ENCODE results near the gene RPL36AL. TPM values are rescaled to one million over a fixed set of nuclear protein-coding genes. Genes with fewer than 3 reads are reported as not detected.

Gene RPL36AL
- total RNA-seq, 4 donors from 2014 or later: 22.8 to 248 (median 137) TPM

DNA sequence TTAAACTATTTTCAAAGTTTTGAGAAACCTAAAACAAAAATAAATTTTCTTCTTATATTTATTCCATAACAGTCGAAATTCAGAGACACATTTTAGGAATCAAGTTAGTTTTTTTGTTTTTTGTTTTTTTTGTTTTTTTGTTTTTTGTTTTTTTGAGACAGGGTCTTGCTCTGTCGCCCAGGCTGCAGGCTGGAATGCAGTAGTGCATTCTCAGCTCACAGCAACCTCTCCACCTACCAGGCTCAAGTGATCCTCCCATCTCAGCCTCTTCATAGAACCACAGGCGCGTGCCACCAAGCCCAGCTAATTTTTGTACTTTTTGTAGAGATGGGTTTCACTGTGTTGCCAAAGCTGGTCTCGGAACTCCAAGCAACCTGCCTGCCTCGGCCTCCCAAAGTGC is 33.1 kb upstream of the RPL36AL start:
- in situ Hi-C loops (cut with MboI; ENCODE audit: low pct_ligation_motif_present in 1 of 4, low pct_unique_long_range_greater_than_20kb in 1 of 4, low sequenced_read_pairs in 3 of 4): no loop called here
- 98 to 99% methylated on average over 6 of the region's 6 CpGs for WGBS, 2 donors (ENCODE audit: low coverage in 1 of 2)
- Histone ChIP-seq H3K4me1 (peaks cover 0 to 9% (median 1%) of the 10 kb centered on the region in 4 donors), H3K27ac (no peak overlapping the region), H3K27me3 (no peaks in the 10 kb centered on the region), H3K36me3 (no peaks in the 10 kb centered on the region), H3K9me3 (no peaks in the 10 kb centered on the region), H3K4me3 (no peak overlapping the region)
- no peak for TF ChIP-seq POLR2A (IDR thresholded peaks at IDR 0.05)
- intact Hi-C loops (cut with DNase I; ENCODE audit: low total_unique reads): no loop called here
- no peak for DNase-seq

DNA sequence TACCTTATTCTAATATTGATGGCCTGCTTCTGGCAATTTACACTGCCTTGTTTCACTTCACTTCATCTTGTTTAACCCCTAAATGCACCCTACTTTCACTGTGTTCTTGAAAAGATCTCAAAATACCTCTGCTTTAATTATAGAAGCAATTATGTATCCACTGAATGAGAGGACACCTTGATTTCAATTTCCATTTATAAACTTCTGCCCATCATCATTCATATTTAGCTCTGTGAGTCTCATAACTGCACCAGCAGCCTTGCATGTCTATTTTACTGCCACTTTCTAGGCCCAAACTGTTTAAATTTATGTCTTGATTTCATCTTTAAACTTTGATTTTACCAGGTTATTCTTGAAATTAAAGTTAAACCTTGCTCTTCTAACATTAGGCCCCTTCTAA is 21.7 kb upstream of the RPL36AL start:
- H3K4me3 ChIP-seq: peak overlapping the region in 1 of 4 donors; percentile 18
- no peaks in the 10 kb centered on the region for H3K9me3 ChIP-seq
- in situ Hi-C loops (cut with MboI; ENCODE audit: low pct_ligation_motif_present in 1 of 4, low pct_unique_long_range_greater_than_20kb in 1 of 4, low sequenced_read_pairs in 3 of 4): loop anchor here in 3 of 4 donors (25.0 kb wide), 3 partner anchors 120 to 470 kb away; partner anchors contain the start of genes KLHDC2 (in 1 of the 3) and VCPKMT (in 1 of the 3)
- H3K4me1 ChIP-seq: peaks cover 16 to 34% (median 23%) of the 10 kb centered on the region in 4 donors
- peak overlapping the region; percentile 74 to 83 (median 78) for H3K27ac ChIP-seq
- TF ChIP-seq EP300 (IDR thresholded peaks at IDR 0.05; ENCODE audit: low read depth) (no peak), POLR2AphosphoS5 (IDR thresholded peaks at IDR 0.05) (peak in 1 of 3 donors; percentile 9)
- no peak for DNase-seq
- intact Hi-C loops (cut with DNase I; ENCODE audit: low total_unique reads): no loop called here
- no peaks in the 10 kb centered on the region for H3K36me3 ChIP-seq
- H3K27me3 ChIP-seq: no peaks in the 10 kb centered on the region

DNA sequence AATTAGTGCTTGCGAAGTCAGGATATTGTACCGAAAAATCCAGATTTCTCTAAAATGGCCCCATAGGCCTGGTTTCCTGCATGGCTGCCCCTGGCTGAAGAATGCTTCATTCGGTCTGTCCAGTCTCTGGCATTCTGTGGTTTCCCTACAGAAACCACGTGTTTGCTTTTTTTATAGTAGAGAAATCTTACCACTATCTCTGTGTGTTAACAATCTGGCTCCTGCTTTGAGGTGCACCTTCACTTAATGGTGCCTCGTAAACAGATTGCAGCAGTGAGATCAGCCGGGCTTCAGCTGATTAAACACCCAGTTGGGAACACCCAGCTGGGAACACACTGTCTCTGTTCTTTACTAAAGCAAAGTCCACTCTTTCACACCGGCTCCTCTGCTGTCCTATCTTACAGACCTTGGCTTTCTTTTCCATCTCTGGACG is 21.3 kb upstream of the RPL36AL start:
- Histone ChIP-seq H3K4me3 (peak overlapping the region in 1 of 4 donors; percentile 18), H3K27me3 (no peaks in the 10 kb centered on the region), H3K9me3 (no peaks in the 10 kb centered on the region), H3K4me1 (peaks cover 19 to 38% (median 25%) of the 10 kb centered on the region in 4 donors), H3K36me3 (no peaks in the 10 kb centered on the region), H3K27ac (peak overlapping the region; percentile 74 to 83 (median 78))
- TF ChIP-seq EP300 (IDR thresholded peaks at IDR 0.05; ENCODE audit: low read depth) (peak; percentile 88), POLR2AphosphoS5 (IDR thresholded peaks at IDR 0.05) (peak; percentile 50 to 87 (median 82)), POLR2A (IDR thresholded peaks at IDR 0.05) (peak; percentile 47)
- TF ChIP-seq, protein P1, sequence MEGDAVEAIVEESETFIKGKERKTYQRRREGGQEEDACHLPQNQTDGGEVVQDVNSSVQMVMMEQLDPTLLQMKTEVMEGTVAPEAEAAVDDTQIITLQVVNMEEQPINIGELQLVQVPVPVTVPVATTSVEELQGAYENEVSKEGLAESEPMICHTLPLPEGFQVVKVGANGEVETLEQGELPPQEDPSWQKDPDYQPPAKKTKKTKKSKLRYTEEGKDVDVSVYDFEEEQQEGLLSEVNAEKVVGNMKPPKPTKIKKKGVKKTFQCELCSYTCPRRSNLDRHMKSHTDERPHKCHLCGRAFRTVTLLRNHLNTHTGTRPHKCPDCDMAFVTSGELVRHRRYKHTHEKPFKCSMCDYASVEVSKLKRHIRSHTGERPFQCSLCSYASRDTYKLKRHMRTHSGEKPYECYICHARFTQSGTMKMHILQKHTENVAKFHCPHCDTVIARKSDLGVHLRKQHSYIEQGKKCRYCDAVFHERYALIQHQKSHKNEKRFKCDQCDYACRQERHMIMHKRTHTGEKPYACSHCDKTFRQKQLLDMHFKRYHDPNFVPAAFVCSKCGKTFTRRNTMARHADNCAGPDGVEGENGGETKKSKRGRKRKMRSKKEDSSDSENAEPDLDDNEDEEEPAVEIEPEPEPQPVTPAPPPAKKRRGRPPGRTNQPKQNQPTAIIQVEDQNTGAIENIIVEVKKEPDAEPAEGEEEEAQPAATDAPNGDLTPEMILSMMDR (IDR thresholded peaks at IDR 0.05): no peak
- in situ Hi-C loops (cut with MboI; ENCODE audit: low pct_ligation_motif_present in 1 of 4, low pct_unique_long_range_greater_than_20kb in 1 of 4, low sequenced_read_pairs in 3 of 4): loop anchor here in 3 of 4 donors (25.0 kb wide), 3 partner anchors 121 to 471 kb away; partner anchors contain the start of genes KLHDC2 (in 1 of the 3) and VCPKMT (in 1 of the 3)
- WGBS, 2 donors (ENCODE audit: low coverage in 1 of 2): 36 to 40% methylated on average over 8 of the region's 8 CpGs
- intact Hi-C loops (cut with DNase I; ENCODE audit: low total_unique reads): no loop called here
- DNase-seq: peak; percentile 78

DNA sequence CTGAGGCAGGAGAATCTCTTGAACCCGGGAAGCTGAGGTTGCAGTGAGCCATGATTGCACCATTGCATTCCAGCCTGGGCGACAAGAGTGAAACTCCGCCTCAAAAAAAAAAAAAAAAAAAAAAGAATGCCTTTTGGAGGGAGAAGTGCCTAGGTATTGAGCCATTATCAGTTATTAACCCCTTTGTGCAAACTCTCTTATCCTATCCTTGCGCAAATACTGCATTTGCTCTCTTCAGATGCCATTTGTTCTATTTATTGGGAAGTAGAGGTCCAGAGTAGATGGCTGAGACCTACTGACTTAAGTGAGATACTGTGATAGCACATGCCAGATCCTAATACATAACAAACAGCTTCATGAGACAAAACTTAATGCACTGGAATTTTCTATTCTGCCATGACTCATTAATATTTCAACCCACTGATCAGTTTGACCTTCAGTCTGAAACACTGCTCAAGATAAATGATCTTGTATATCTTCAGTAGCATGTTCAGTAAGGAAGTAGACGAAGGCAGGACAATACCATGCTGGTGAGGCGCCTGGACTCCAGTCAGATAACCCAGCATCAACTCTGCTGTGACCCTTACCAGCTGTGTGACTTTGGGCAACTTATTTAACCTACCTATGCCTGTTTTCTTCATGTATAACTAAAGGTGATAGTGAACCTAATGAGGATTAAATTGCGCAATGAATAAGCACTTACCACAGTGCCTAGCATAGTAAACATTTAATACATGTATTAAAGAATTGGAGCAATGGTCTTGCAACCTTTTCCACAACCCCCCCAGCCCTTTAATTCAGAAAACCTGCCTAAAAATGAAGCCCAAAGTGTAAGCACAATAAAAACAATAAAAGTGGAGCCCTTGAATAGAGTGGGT is 20.4 kb upstream of the RPL36AL start:
- H3K27ac ChIP-seq: peak overlapping the region; percentile 74 to 83 (median 78)
- 89 to 92% methylated on average over 3 to 7 of the region's 7 CpGs for WGBS, 2 donors (ENCODE audit: low coverage in 1 of 2)
- TF ChIP-seq POLR2AphosphoS5 (IDR thresholded peaks at IDR 0.05) (no peak), POLR2A (IDR thresholded peaks at IDR 0.05) (no peak), EP300 (IDR thresholded peaks at IDR 0.05; ENCODE audit: low read depth) (no peak)
- TF ChIP-seq, protein P1 (IDR thresholded peaks at IDR 0.05): no peak
- no peak for DNase-seq
- no peaks in the 10 kb centered on the region for H3K9me3 ChIP-seq
- in situ Hi-C loops (cut with MboI; ENCODE audit: low pct_ligation_motif_present in 1 of 4, low pct_unique_long_range_greater_than_20kb in 1 of 4, low sequenced_read_pairs in 3 of 4): loop anchor here in 3 of 4 donors (25.0 kb wide), 3 partner anchors 122 to 472 kb away; partner anchors contain the start of genes KLHDC2 (in 1 of the 3) and VCPKMT (in 1 of the 3)
- H3K27me3 ChIP-seq: no peaks in the 10 kb centered on the region
- no peaks in the 10 kb centered on the region for H3K36me3 ChIP-seq
- no peak overlapping the region for H3K4me3 ChIP-seq
- H3K4me1 ChIP-seq: peaks cover 24 to 46% (median 33%) of the 10 kb centered on the region in 4 donors
- intact Hi-C loops (cut with DNase I; ENCODE audit: low total_unique reads): no loop called here

DNA sequence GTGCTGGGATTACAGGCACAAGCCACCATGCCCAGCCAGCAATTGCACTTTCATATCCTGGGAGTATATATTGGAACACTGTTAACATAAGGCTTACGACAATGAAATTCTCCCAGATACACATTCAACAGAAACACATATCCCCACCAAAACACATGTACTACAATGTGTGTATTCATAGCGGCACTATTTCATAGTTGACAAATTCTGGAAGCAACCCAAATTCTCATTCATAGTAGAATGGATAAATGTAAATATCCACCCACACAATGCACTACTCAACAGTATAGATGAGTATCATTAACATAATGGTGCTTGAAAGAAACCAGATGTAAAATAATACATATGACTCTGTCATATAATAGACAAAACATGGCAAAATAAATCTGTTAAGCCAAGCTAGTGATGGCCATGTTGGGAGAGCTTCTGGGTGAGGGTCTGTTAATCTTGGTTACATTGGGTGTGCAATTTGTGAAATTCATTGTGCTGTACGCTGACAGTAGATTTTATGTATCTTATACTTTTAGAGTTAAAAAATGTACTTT is 17.2 kb upstream of the RPL36AL start:
- no peak for DNase-seq
- TF ChIP-seq POLR2AphosphoS5 (IDR thresholded peaks at IDR 0.05): no peak
- TF ChIP-seq, protein P1 (IDR thresholded peaks at IDR 0.05): no peak
- TF ChIP-seq EP300 (IDR thresholded peaks at IDR 0.05; ENCODE audit: low read depth): no peak
- TF ChIP-seq POLR2A (IDR thresholded peaks at IDR 0.05): no peak
- no peak overlapping the region for H3K4me3 ChIP-seq
- H3K27me3 ChIP-seq: no peaks in the 10 kb centered on the region
- no peaks in the 10 kb centered on the region for H3K9me3 ChIP-seq
- no peaks in the 10 kb centered on the region for H3K36me3 ChIP-seq
- intact Hi-C loops (cut with DNase I; ENCODE audit: low total_unique reads): no loop called here
- in situ Hi-C loops (cut with MboI; ENCODE audit: low pct_ligation_motif_present in 1 of 4, low pct_unique_long_range_greater_than_20kb in 1 of 4, low sequenced_read_pairs in 3 of 4): loop anchor here (10.0 to 25.0 kb wide), 5 partner anchors 125 to 475 kb away; partner anchors contain the start of genes KLHDC2 (in 3 of the 4), NEMF (in 1 of the 4) and VCPKMT (in 1 of the 4)
- 85 to 87% methylated on average over 2 to 3 of the region's 3 CpGs for WGBS, 2 donors (ENCODE audit: low coverage in 1 of 2)
- no peak overlapping the region for H3K27ac ChIP-seq
- peaks cover 22 to 43% (median 33%) of the 10 kb centered on the region in 4 donors for H3K4me1 ChIP-seq

All from transverse colon (tissue), 4 donors.